Stimulated activated CD8-positive, alpha-beta memory T cell treated with anti-CD3 and anti-CD28 coated beads, Interleukin-4, amount 100 ng/mL, for 24 hours (primary cell): Measurements from ENCODE around the gene CCDC57.
"Not testable (repeated sequence)": the region's sequence is repeated elsewhere in the genome, so short reads cannot be mapped to it uniquely, and the experiment has no call there.

Source experiments
- DNase-seq: peaks from one replicate; pipeline ENCODE4 v3.0.0-alpha.2; 2020; ENCODE audit warnings: low read depth

The CCDC57 gene, protein sequence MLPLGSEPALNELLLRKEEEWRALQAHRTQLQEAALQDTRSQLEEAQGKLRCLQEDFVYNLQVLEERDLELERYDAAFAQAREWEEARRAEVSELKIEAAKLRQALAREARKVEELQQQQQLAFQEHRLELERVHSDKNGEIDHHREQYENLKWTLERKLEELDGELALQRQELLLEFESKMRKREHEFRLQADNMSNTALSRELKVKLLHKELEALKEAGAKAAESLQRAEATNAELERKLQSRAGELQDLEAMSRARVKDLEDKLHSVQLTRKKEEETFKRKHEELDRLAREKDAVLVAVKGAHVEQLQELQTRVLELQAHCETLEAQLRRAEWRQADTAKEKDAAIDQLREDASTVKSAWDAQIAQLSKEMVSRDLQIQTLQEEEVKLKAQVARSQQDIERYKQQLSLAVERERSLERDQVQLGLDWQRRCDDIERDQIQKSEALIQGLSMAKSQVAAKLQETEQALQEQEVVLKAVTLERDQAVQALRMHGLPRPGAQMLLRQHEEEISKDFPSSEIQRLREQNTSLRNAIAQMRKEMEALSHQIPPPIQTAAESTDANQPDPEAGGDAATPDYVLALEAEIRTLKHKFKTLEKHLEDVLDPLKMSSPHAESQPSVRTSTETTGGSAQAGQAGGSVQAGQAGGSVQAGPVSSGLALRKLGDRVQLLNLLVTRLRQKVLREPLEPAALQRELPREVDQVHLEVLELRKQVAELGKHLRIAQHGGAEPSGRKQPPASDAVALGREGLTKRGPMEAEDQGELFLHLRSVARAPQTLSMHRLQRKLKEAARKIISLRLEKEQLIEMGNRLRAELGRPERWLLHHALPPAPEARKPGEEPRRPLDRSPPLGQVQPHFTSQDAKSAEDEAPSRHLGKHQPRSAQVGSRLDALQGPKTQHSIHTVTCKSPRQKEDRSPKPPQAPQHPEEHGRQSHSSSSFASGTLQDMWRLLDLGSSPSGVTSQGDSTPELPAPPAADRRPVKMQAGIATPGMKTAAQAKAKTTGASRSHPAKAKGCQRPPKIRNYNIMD

DNA sequence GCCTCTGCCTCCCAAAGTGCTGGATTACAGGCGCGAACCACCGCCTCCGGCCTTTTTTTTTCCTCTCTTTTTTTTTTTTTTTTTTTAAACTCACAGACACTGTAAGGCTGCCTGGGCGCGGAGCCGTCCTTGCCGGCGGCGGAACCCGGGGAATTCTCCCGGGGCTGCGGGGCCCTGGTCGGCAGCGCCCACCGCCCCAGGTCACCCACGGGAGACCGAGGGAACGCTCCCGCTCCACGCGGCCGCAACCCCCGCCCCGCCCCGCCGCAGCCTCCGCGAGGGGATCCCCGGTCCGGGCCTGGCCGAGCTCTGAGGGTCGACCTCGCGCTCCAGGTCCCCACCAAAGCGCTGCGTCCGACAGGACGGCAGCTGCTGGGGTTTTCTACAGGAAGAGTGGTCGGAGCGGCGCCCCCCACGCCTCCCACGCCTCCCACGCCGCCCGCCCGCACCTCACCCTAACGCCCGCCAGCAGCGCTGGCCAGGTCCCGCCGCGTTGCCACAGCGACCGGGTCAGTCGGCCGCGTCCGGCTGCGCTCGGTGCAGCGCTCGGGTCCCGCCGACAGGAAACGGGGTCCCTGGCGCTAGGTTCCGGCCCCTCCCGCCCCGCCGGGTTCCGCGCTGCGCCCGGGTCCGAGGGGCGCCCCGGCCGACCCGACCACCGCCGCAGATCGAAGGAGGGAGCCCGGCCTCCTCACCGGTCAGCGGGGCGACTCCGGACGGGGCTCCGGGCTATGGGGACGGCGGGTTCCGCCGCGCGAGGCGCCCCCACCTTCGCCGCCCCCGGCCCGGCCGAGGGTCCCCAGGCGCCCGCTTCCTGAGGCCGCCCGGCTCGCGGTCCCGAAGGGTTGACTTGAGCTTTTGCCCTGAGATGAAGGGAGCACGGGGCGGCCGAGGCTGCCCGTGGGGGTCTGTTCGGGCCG, at the start of gene CCDC57:
Gene CCDC57 (minus strand): TSS at position 512 of the 920 bp plus-strand sequence. CDS start 10,898 bp downstream, outside the sequence.
- peak; percentile 69 for DNase-seq

DNA sequence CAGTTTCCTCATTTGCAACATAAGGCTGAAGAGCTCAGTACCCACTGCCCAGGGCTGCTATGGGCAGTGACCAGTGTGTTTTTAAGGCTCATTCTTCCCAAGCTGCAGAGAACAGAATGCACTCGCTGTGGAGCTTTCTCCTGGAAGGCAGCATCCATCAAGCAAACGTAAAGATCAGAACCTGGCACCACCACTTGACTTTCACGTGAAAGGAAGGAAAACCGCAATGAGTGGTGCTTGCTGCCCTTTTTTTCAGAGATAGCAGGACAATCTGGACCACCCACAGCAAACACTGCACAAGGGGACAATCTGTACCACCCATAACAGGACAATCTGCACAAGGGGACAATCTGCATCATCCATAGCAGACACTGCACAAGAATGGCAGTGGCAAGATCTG, 49.7 kb upstream of the CCDC57 start:
- DNase-seq, result no peak

DNA sequence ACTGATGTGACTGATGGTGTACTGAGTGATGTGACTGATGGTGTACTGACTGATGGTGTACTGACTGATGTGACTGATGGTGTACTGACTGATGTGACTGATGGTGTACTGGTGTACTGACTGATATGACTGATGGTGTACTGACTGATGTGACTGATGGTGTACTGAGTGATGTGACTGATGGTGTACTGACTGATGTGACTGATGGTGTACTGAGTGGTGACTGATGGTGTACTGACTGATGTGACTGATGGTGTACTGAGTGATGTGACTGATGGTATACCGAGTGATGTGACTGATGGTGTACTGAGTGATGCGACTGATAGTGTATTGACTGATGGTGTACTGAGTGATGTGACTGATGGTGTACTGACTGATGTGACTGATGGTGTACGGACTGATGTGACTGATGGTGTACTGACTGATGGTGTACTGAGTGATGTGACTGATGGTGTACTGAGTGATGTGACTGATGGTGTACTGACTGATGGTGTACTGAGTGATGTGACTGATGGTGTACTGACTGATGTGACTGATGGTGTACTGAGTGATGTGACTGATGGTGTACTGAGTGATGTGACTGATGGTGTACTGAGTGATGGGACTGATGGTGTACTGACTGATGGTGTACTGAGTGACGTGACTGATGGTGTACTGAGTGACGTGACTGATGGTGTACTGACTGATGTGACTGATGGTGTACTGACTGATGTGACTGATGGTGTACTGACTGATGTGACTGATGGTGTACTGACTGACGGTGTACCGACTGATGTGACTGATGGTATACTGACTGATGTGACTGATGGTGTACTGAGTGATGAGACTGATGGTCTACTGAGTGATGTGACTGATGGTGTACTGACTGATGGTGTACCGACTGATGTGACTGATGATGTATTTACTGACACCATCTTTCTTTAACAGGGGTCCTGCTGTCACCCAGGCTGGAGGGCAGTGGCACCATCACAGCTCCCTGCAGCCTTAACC, 47.6 kb upstream of the CCDC57 start:
- DNase-seq, result not testable (repeated sequence)

DNA sequence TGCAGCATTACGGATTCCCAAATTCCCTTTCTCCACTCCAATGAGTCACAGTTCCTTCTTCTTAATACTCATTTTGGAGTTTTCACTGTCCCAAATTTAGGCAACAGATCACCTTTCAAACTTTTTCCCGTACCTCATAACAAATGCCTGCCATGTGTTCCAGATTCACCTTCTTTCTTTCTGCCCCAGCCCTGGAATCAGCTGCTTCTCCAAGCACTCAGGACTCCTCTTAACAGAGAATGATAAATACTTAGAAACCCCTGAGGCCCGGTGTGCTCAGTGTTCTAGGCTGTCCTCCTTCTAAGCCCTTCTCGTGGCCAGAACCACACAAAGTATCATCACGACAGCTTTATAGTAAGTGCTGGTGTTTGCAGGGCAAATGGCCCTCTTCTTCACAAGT, 45.9 kb upstream of the CCDC57 start:
- DNase-seq, result no peak

DNA sequence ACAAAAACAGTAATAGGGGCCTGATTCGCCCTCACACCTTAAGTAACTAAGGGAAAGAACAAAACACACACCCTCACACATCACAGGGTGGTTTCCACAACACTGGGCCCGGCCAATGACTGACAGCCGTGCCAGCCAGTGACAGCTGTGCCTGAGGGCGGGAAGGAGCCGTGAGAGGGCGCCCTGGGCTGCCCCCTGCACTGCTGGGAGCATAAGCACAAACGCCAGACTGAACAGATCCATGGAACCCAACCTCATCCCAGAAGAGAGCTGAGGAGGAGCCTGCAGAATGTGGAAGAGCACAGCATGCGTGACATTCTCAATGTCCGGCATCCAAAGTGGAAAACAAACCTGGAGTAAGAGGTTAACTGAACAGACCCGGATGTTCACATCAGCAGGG, 44.8 kb upstream of the CCDC57 start:
- DNase-seq, result peak; percentile 64

DNA sequence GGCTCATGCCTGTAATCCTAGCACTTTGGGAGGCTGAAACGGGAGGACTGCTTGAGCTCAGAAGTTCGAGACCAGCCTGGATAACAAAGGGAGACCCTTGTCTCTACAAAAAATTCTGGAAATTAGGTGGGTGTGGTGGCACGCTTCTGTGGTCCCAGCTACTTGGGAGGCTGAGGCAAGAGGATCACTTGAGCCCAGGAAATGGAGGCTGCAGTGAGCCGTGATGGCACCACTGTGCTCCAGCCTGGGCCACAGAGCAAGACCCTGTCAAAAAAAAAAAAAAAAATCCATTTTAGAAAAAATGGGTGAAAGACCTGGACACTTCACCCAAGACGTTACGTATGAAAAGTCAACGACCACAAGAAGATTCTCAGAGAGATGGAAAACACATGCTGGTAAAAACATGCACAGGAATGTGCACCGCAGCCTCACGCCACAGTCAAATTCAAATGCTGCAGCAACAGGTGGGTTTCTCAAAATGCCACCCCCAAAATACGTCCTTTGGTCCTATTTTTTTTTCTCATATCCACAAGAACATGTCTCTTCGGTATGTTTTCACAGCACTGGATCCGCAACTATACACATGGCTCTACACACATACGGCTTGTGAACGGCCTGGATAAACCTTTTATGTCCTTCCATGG, 43.7 kb upstream of the CCDC57 start:
- no peak for DNase-seq

DNA sequence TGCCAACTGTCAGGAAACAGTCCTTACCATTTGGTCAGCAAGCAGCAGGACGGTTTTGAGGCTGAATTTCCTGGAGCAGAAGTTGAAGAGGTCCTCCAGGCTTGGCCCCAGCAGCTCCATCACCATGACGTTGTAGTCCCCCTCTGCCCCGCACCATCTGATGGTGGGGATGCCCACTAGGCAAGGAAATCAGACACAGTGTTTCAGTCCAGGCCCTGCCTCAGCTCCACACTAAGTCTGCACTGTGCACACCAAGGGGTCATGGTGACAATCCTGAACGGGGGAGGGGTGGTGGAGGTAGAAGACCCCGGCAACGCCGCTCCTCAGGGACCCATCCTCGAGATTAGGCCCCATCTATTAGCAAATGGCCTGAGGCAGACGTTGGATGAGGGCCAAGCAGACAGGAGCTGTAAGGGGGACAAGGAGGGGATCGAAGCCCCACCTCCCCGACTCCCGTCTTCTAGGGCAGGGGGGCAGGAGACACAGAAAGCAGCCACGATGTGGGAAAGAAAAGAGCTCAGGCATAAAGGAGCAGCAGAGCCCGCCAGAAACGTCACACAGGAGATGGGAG, 42.8 kb upstream of the CCDC57 start:
- no peak for DNase-seq

DNA sequence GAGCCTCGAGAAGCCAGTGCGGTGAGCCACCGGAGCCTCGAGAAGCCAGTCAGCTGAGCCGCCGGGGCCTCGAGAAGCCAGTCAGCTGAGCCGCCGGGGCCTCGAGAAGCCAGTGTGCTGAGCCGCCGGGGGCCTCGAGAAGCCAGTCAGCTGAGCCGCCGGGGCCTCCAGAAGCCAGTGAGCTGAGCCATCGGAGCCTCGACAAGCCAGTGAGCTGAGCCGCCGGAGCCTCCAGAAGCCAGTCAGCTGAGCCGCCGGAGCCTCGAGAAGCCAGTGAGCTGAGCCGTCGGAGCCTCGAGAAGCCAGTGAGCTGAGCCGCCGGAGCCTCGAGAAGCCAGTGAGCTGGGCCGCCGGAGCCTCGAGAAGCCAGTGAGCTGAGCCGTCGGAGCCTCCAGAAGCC, 42.1 kb upstream of the CCDC57 start:
- DNase-seq, result not testable (repeated sequence)

DNA sequence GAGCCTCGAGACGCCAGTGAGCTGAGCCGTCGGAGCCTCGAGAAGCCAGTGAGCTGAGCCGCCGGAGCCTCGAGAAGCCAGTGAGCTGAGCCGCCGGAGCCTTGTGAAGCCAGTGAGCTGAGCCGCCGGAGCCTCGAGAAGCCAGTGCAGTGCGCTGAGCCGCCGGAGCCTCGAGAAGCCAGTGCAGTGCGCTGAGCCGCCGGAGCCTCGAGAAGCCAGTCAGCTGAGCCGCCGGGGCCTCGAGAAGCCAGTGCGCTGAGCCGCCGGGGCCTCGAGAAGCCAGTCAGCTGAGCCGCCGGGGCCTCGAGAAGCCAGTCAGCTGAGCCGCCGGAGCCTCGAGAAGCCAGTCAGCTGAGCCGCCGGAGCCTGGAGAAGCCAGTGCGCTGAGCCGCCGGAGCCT, 41.5 kb upstream of the CCDC57 start:
- DNase-seq, result not testable (repeated sequence)

DNA sequence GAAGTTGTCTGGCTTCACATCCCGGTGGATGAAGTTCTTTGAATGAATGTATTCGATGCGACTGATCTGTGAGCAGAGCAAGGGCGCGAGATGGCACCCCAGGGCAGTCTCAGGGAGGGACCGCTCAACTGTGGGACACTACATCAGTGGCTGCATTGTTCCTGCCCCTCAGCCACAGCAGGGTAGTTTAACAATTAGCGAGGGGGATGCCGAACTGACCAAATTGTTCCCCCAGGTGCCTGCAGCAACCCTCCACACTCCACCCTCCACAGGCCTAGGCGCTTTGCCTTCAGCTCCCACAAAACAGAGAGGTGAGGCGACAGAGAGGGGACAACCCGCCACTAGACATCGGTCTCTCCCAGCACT, 40.5 kb upstream of the CCDC57 start:
- no peak for DNase-seq

DNA sequence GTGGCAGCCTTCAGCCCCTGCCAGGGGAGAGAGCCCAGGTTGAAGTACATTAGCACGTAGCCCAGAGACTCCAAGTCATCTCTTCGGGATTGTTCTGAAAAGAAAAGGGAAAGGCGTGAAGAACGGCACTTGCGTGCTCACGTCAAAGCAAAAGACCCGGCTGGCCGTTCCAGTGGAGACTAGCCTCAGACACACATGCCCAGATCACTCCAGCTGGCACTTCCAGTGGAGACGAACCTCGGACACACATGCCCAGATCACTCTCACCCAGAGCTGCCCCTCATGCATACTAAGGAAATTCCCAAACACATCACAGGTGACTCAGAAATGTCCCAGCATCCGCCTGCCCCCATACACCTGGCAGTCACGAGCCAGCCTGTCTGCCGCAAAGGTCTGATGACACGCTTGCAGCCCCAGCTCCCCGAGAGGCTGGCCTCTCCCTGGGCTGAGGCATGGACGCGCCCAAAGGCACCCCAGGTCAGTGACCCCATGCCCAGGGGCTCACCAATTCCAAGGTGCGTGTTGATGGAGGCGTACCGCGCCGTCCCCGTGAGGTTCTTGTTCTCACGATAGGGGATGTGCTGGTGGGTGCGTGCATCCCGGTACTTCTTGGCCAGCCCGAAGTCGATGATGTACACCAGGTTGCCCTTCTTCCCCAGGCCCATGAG, 40.0 kb upstream of the CCDC57 start:
- DNase-seq, result no peak

DNA sequence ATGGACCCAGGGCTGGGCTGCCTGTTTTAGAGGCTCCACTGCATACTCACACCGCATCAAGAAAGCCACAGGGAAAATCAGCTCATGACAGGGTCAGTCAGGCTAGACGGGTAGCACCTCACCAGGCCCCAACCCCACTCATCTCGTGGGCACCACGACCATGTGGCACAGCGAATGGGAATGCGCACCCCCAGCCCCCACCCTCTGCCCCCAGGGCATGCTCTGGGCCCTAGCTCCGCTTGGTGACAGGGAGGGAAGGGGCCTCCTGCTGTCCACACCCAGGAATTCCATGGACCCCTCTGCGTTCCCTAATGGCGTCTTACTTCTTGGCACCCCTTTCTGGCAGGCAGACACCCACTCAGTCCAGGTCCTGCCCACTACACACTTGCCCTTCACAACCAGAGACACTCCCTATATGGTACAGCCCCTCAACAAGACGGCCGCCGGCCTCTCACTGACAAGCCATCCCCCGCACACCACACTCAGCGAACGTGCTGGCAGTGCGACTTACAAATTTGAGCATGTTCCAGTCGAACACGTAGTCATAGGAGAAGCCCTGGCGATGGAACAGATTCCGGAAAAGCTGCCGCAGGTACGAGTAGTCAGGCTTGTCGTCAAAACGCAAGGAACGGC, 38.3 kb upstream of the CCDC57 start:
- DNase-seq, result no peak

DNA sequence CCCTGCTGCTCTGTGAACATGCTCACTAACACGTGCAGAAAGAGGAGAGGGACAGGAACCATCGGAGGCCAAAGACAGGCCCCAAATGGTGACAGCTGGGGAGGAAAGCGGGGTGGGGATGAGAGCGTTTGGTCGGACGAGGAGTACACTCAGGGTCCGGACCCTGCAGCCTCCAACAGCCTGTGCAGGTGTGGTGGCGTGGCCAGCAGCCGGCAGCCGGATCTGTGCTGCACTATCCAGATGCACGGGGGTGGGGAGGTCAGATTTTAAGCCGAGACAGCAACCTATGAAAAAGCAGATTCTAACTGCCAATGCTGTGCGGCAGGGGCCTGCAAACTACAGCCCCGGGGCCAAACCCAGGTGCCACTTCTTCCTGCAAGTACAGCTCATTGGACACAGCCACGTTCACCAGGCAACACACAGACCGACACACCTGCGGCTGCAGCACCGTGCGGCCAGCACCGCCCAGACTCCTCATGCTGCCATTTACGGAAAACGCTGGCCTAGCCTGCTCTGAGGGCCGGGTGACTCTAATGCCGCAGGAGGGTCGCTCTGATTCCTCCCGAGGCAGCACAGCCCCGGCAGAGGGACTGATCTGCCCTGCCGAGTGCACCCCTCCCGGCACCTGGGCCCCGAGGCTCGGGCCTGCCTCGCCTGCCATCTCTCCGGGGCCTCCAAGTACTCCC, 37.4 kb upstream of the CCDC57 start:
- no peak for DNase-seq

DNA sequence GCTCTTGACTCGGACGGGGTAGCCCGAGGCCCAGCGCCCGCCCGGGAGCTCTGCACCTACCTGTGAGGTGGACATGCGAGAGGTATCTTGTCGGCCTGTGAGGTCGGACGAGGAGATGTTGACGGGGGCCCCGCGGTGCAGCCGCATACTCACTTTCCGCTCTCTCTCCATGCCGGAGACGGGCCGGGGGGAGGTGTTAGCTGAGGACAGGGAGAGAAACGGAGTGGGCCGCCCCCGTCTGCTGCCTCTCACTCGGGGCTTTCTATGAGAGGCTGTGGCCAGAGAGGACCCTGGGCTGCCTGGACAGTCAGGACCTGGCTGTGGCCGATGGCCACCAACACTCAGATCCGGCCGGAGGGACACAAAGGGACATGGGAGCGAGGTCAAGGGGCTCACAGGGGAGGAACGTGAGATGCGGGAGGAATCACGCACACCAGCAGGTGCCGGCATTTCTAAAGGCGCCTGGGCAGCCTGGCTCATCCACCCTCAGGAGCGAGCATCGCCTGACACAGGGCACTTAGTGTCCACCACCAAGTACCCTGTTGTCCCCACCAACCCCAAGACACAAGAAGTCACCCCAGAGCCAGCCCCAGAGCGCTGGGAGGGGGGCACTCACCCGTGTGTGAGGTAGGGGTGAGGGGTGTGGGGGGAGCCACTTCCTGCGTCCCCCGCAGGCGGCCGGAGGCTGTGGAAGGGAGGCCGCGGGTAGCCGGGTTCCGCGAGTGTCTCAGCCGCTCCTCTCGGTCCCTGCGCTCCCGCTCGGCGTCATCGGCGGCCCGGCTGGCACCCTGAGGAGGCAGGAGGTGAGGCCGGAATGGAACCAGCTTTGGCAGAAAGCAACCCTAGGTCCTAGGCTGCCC, 36.4 kb upstream of the CCDC57 start:
- no peak for DNase-seq

DNA sequence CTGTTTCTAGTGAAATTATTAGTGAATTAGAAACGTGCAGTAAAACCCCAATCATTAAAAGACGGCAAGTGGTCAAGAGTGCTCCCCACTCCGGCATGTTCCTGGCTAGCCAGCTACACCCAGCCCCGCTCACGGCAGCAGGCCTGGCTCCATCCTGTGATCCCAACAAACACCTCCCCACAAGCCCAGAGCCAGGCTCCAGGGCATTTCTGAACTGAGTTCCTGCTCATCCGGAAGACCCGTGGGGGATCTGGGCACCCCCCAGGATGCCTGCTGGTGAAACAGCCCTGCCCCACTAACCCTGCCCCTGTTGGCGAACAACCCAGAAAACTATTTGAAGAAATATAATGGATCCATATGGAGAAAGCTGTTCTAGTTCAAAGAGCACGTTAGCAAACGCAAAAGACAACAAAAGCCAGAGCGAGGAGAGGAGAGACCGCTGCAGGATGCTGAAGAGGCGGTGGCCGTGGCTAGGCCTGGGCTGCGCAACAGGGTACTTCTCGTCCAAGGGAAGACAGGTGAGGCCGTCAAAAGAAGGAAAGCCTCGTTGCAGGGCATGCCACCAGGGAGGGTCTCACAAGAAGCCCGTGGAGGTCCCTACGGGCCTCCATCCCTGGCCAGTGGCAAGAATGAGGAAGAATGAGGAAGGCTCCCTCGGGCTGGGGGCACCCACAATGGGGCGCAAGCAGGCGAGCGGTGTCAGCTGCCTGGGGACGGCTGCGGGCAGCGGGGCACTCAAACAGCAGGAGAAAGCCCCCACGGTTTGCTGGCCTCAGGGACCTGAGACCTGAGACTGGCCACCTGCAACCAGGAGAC, 35.4 kb upstream of the CCDC57 start:
- DNase-seq, result no peak

DNA sequence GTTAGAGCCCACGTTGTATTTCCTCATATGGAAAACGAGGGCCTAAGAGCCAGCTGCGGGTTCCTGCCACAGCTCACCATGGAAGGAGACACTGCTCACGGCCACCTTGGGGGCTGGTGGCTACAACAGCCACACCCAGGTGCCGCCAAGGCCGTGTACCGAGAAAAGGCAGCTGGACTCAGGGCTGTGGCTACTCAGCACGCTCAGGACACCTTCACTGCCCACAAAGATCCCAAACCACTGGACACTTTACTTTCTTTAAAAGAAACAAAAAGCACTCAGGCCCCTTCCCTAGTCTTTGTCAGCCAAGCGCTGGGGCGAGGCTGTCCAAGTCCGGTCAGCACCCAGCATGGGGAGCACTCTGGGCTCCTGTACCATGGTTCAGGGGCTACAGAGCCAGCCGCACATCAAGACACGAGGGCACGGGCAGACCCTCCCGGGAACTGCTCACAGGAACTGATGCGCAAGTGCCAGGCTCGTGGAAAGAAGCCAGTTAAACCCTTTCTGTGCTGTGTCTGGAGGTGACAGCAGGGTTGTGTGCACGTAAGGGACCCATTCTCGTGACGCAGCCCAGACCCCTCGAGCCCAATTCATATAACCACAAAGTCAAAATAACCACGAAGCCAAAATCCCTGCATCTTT, 34.7 kb upstream of the CCDC57 start:
- DNase-seq, result no peak
